OCI-LY3 (cell line): ENCODE data around the gene FTO.

Source experiments
- EZH2phosphoT487 ChIP-seq: fragments of 200-600 bp; shearing (Covaris generic); IDR thresholded peaks from 2 replicates; pipeline ENCODE4 v1.6.1; 2018; ENCODE audit warnings: antibody characterized with exemption, mixed run types, low read depth
- TF ChIP-seq, protein P1 (sequence below): fragments of 200-600, 300-600 bp; sonication (generic); IDR thresholded peaks from 2 replicates; pipeline ENCODE4 v1.5.1; 2014; ENCODE audit warnings: antibody characterized with exemption, low read length, low read depth

DNA sequence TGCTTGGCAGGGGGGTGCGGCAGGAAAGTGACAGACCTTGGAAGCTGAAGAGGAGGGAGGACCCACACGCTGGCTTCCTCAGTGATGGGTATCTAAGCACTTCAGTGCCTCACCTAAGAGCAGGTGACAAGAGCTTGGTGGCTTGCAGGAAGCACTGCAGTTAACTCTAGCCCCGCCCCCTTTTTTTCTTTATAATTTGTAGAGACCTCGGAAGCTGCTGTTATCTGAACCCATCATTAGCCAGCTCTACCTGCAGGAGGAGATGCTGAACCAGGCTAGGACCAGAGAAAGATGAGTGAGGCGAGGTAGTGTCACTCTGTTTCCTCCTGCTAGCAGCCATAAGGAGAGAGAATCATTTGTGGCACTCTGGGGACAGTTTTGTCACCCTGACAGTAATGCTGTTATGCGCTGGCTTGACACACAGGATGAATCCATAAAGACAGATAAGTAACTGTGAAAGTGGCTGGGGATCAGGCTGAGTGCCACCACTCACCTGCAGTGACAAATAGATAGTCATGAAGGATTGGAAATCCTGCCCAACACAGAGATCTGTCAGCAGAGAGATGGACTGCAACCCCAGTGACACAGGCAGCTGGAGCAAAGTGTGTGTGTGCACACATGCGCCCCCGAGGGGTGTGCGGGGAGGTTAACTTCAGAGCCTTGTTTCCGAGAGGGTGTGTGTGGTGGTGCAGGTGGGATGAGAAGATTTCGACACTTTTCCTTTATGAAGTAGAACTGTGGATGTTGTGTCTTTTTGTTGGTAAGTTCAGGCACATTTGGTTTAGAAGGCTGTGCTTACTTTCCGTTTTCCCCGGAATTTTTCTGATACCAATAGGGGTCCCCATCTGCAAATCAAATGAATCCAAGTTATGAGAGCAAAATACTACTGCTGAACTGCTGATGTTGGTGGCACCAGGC is 358.7 kb downstream of the FTO start:
- TF ChIP-seq, protein P1, sequence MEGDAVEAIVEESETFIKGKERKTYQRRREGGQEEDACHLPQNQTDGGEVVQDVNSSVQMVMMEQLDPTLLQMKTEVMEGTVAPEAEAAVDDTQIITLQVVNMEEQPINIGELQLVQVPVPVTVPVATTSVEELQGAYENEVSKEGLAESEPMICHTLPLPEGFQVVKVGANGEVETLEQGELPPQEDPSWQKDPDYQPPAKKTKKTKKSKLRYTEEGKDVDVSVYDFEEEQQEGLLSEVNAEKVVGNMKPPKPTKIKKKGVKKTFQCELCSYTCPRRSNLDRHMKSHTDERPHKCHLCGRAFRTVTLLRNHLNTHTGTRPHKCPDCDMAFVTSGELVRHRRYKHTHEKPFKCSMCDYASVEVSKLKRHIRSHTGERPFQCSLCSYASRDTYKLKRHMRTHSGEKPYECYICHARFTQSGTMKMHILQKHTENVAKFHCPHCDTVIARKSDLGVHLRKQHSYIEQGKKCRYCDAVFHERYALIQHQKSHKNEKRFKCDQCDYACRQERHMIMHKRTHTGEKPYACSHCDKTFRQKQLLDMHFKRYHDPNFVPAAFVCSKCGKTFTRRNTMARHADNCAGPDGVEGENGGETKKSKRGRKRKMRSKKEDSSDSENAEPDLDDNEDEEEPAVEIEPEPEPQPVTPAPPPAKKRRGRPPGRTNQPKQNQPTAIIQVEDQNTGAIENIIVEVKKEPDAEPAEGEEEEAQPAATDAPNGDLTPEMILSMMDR, result no peak
- TF ChIP-seq EZH2phosphoT487, result no peak
